H7 (cell line): ENCODE data around the gene FLT3. TPM values are rescaled to one million over a fixed set of nuclear protein-coding genes. Genes with fewer than 3 reads are reported as not detected.
"Not testable (repeated sequence)": the region's sequence is repeated elsewhere in the genome, so short reads cannot be mapped to it uniquely, and the experiment has no call there.

Experiments
- DNase-seq: peaks from one replicate; pipeline ENCODE4 v3.0.0; 2012
- H3K27me3 ChIP-seq: 2 replicates; pipeline ENCODE4 v1.6.0; 2011; ENCODE audit warnings: mild to moderate bottlenecking, low read length; ENCODE audit not compliant: control insufficient read depth, insufficient read depth
- H3K36me3 ChIP-seq: replicated peaks from 2 replicates; pipeline ENCODE4 v1.5.1; 2011; ENCODE audit warnings: low read length; ENCODE audit not compliant: control insufficient read depth, insufficient read depth
- H3K4me3 ChIP-seq: 2 replicates; pipeline ENCODE4 v1.5.1; 2011; ENCODE audit warnings: low read depth, mild to moderate bottlenecking, control low read depth, low read length, moderate library complexity; ENCODE audit not compliant: insufficient read depth
- total RNA-seq: library from RNA; depleted of rRNA; stranded (reverse); fragments of >200 nt; shearing (Covaris generic); gene quantifications from 2 replicates; pipeline ENCODE4 v1.2.3, GENCODE V29; 2014

FLT3 gene
- total RNA-seq, 1 experiment from 2014 or later = 0.03 TPM

GRCh38 chr13:28121224-28121623, 20.8 kb upstream of the FLT3 start:
- Histone ChIP-seq H3K4me3 (no peak overlapping the region), H3K36me3 (no peaks in the 10 kb centered on the region), H3K27me3 (no peaks in the 10 kb centered on the region)
- no peak for DNase-seq

GRCh38 chr13:28120317-28120716, 19.9 kb upstream of the FLT3 start:
- Histone ChIP-seq H3K4me3 (no peak overlapping the region), H3K36me3 (no peaks in the 10 kb centered on the region), H3K27me3 (no peaks in the 10 kb centered on the region)
- no peak for DNase-seq

GRCh38 chr13:28117689-28118377, 17.5 kb upstream of the FLT3 start:
- Histone ChIP-seq H3K27me3 (no peaks in the 10 kb centered on the region), H3K4me3 (no peak overlapping the region), H3K36me3 (no peaks in the 10 kb centered on the region)
- no peak for DNase-seq

- no peaks in the 10 kb centered on the region for H3K36me3 ChIP-seq
- no peak overlapping the region for H3K4me3 ChIP-seq
These were observed 16.4 kb upstream of the FLT3 start for GRCh38 chr13:28116736-28117135.

GRCh38 chr13:28110414-28110813, 10.0 kb upstream of the FLT3 start:
- no peak overlapping the region for H3K4me3 ChIP-seq
- no peaks in the 10 kb centered on the region for H3K36me3 ChIP-seq
- no peak for DNase-seq
- no peaks in the 10 kb centered on the region for H3K27me3 ChIP-seq

More at GRCh38 chr13:28116736-28117135, 16.4 kb upstream of the FLT3 start:
- no peaks in the 10 kb centered on the region for H3K27me3 ChIP-seq
- no peak for DNase-seq

- no peak for DNase-seq
- no peak overlapping the region for H3K4me3 ChIP-seq
- H3K27me3 ChIP-seq = peaks cover under 1% of the 10 kb centered on the region; the same call in 1 of the 2 replicates
- H3K36me3 ChIP-seq = no peaks in the 10 kb centered on the region
These were observed 6.6 kb upstream of the FLT3 start for GRCh38 chr13:28106976-28107375.

- H3K4me3 ChIP-seq, DNase-seq, H3K36me3 ChIP-seq: not testable (repeated sequence)
- H3K27me3 ChIP-seq = peaks cover 39% of the 10 kb centered on the region
These were observed 1.5 kb upstream of the FLT3 start for GRCh38 chr13:28101886-28102285.

GRCh38 chr13:28099396-28100149, 803 bp downstream of the FLT3 start:
- DNase-seq = peak; percentile 54
- Histone ChIP-seq H3K4me3 (peak overlapping the region; percentile 51), H3K27me3 (peaks cover 39% of the 10 kb centered on the region), H3K36me3 (no peaks in the 10 kb centered on the region)

GRCh38 chr13:28097503-28097902, 2.9 kb downstream of the FLT3 start:
- Histone ChIP-seq H3K36me3 (no peaks in the 10 kb centered on the region), H3K4me3 (no peak overlapping the region), H3K27me3 (peaks cover 39% of the 10 kb centered on the region)
- DNase-seq = no peak

GRCh38 chr13:28094306-28094705, 6.1 kb downstream of the FLT3 start:
- Histone ChIP-seq H3K4me3 (no peak overlapping the region), H3K36me3 (no peaks in the 10 kb centered on the region), H3K27me3 (peaks cover 12% of the 10 kb centered on the region)
- DNase-seq = no peak

GRCh38 chr13:28093881-28094280, 6.5 kb downstream of the FLT3 start:
- Histone ChIP-seq H3K4me3 (no peak overlapping the region), H3K27me3 (peaks cover 7% of the 10 kb centered on the region), H3K36me3 (no peaks in the 10 kb centered on the region)
- DNase-seq = no peak

GRCh38 chr13:28092431-28092830, 7.9 kb downstream of the FLT3 start:
- no peak for DNase-seq

GRCh38 chr13:28089065-28089464, 11.3 kb downstream of the FLT3 start:
- no peaks in the 10 kb centered on the region for H3K36me3 ChIP-seq
- H3K4me3 ChIP-seq = no peak overlapping the region
- H3K27me3 ChIP-seq = no peaks in the 10 kb centered on the region
- DNase-seq = no peak

More at GRCh38 chr13:28092431-28092830, 7.9 kb downstream of the FLT3 start:
- Histone ChIP-seq H3K36me3 (no peaks in the 10 kb centered on the region), H3K27me3 (peaks cover under 1% of the 10 kb centered on the region; the same call in 1 of the 2 replicates), H3K4me3 (no peak overlapping the region)

GRCh38 chr13:28077820-28078219, 22.6 kb downstream of the FLT3 start:
- H3K4me3 ChIP-seq, H3K27me3 ChIP-seq, DNase-seq, H3K36me3 ChIP-seq: not testable (repeated sequence)

- Histone ChIP-seq H3K36me3 (no peaks in the 10 kb centered on the region), H3K27me3 (no peaks in the 10 kb centered on the region), H3K4me3 (no peak overlapping the region)
- DNase-seq = no peak
These were observed 23.1 kb downstream of the FLT3 start for GRCh38 chr13:28077231-28077630.
